Activated CD8-positive, alpha-beta memory T cell treated with anti-CD3 and anti-CD28 coated beads, Interleukin-2, amount 50 U/mL, for 1 hour (primary cell): ENCODE data around the gene ARMH3.
A peak's percentile ranks its signal among the peaks of the same experiment; 100 is the strongest.

Experiments used
- DNase-seq: peaks from one replicate; pipeline ENCODE4 v3.0.0-alpha.2; 2020; ENCODE audit errors: extremely low read depth

The ARMH3 gene

GRCh38 chr10:101832325-101832771, 223.6 kb downstream of the ARMH3 start:
- DNase-seq, result no peak

- DNase-seq, result no peak
These were observed 224.7 kb downstream of the ARMH3 start for GRCh38 chr10:101831169-101831811.

GRCh38 chr10:101830322-101831168, 225.4 kb downstream of the ARMH3 start:
- DNase-seq, result peak; percentile 95

GRCh38 chr10:101829561-101830315, 226.2 kb downstream of the ARMH3 start:
- DNase-seq, result no peak

- DNase-seq, result no peak
These were observed 227.0 kb downstream of the ARMH3 start for GRCh38 chr10:101828766-101829551.

- DNase-seq, result no peak
These were observed 227.9 kb downstream of the ARMH3 start for GRCh38 chr10:101827919-101828600.

GRCh38 chr10:101826852-101827434, 229.0 kb downstream of the ARMH3 start:
- DNase-seq, result no peak

- no peak for DNase-seq
These were observed 231.2 kb downstream of the ARMH3 start for GRCh38 chr10:101824736-101825135.

- DNase-seq, result no peak
These were observed 236.9 kb downstream of the ARMH3 start for GRCh38 chr10:101818872-101819633.

GRCh38 chr10:101818119-101818871, 237.7 kb downstream of the ARMH3 start, which contains the start of gene OGA:
Gene OGA (minus strand): TSS chr10:101818444. CDS start chr10:101818022, 422 bp downstream.
- DNase-seq, result peak; percentile 96

GRCh38 chr10:101817337-101818118, 238.4 kb downstream of the ARMH3 start:
- DNase-seq, result no peak

- no peak for DNase-seq
These were observed 239.0 kb downstream of the ARMH3 start for GRCh38 chr10:101816913-101817336.

- DNase-seq, result no peak
These were observed 239.6 kb downstream of the ARMH3 start for GRCh38 chr10:101816376-101816775.

- no peak for DNase-seq
These were observed 241.4 kb downstream of the ARMH3 start for GRCh38 chr10:101814466-101815071.

- no peak for DNase-seq
These were observed 243.4 kb downstream of the ARMH3 start for GRCh38 chr10:101812606-101813005.

GRCh38 chr10:101807158-101807557, 248.8 kb downstream of the ARMH3 start:
- no peak for DNase-seq

- no peak for DNase-seq
These were observed 252.5 kb downstream of the ARMH3 start for GRCh38 chr10:101803511-101803910.
